ENCODE results near the gene FTO.

FTO gene

GRCh38 chr16:53704445-53704813, 473 bp downstream of the FTO start:
- no peak for DNase-seq (ENCODE audit: low read depth)
- H3K4me3 ChIP-seq (ENCODE audit: low read depth, low read length): peak overlapping the region; percentile 75
- TF ChIP-seq CTCF (IDR thresholded peaks at IDR 0.05; ENCODE audit: insufficient read depth, low read depth, low read length, missing control alignments): no peak

GRCh38 chr16:53707671-53708070, 3.7 kb downstream of the FTO start:
- no peak for TF ChIP-seq CTCF (IDR thresholded peaks at IDR 0.05; ENCODE audit: insufficient read depth, low read depth, low read length, missing control alignments)
- DNase-seq (ENCODE audit: low read depth): no peak
- no peak overlapping the region for H3K4me3 ChIP-seq (ENCODE audit: low read depth, low read length)

- DNase-seq (ENCODE audit: low read depth): no peak
- no peak for TF ChIP-seq CTCF (IDR thresholded peaks at IDR 0.05; ENCODE audit: insufficient read depth, low read depth, low read length, missing control alignments)
- no peak overlapping the region for H3K4me3 ChIP-seq (ENCODE audit: low read depth, low read length)
Measured at GRCh38 chr16:53708490-53708889, 4.5 kb downstream of the FTO start.

GRCh38 chr16:53711390-53711789, 7.4 kb downstream of the FTO start:
- H3K4me3 ChIP-seq (ENCODE audit: low read depth, low read length): no peak overlapping the region
- DNase-seq (ENCODE audit: low read depth): no peak
- TF ChIP-seq CTCF (IDR thresholded peaks at IDR 0.05; ENCODE audit: insufficient read depth, low read depth, low read length, missing control alignments): no peak

- DNase-seq (ENCODE audit: low read depth): no peak
- no peak overlapping the region for H3K4me3 ChIP-seq (ENCODE audit: low read depth, low read length)
- TF ChIP-seq CTCF (IDR thresholded peaks at IDR 0.05; ENCODE audit: insufficient read depth, low read depth, low read length, missing control alignments): no peak
Measured at GRCh38 chr16:53712065-53712464, 8.1 kb downstream of the FTO start.

- no peak overlapping the region for H3K4me3 ChIP-seq (ENCODE audit: low read depth, low read length)
- no peak for TF ChIP-seq CTCF (IDR thresholded peaks at IDR 0.05; ENCODE audit: insufficient read depth, low read depth, low read length, missing control alignments)
- DNase-seq (ENCODE audit: low read depth): no peak
Measured at GRCh38 chr16:53713403-53714204, 9.6 kb downstream of the FTO start.

Measured in GM12865 (cell line).